RPMI7951 (cell line): ENCODE measurements around the gene ETHE1. TPM values are rescaled to one million over a fixed set of nuclear protein-coding genes. Genes with fewer than 3 reads are reported as not detected.
"Not testable (repeated sequence)": the region's sequence is repeated elsewhere in the genome, so short reads cannot be mapped to it uniquely, and the experiment has no call there.

Experiments used
- DNase-seq: peaks from one replicate; pipeline ENCODE4 v3.0.0-alpha.2; 2012; ENCODE audit warnings: low read depth
- total RNA-seq: library from RNA; depleted of rRNA; stranded (reverse); fragments of >200 nt; shearing (Covaris generic); gene quantifications from 2 replicates; pipeline ENCODE4 v1.2.3, GENCODE V29; 2014

The ETHE1 gene
- total RNA-seq, 1 experiment from 2014 or later: 232 TPM

DNA sequence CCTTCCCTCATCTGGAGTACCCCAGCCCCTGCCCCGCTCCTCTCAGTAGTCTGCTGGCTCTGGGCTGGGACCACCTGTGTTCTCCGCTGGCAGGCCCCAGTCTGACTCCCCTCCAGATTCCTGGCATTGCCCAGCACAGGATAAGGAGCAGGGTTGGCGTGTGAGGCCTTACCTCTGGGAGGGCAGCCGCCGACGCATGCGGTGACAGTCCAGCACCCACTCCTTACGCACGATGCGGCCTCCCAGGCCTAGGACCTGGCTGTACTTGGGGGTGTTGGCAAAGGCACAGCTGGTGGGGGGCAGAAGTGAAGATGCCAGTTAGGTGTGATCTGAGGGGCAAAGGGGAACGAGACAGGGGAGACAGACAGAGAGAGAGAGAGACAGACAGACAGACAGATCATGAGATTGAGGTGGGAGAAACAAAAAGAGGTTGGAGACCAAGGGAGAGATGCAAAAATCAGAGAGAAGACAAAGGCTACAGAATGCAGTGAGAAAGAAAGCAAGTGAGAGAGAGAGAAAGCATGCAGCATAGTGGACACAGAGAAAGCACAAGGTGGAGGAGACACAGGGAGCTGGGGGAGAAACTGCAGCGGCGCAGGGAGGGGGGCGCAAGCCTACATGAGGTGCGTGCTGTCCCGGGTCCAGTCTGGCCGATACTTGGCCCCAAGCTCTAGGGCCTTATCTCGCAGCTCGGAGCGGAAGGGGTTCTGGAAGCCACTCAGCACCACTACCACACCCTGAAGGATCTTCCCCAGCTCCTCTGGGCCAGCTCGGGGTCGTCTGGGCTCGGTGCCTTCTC is 24.6 kb upstream of the ETHE1 start:
- DNase-seq: no peak

GRCh38 chr19:43548706-43549105 is 21.7 kb upstream of the ETHE1 start:
- no peak for DNase-seq

DNA sequence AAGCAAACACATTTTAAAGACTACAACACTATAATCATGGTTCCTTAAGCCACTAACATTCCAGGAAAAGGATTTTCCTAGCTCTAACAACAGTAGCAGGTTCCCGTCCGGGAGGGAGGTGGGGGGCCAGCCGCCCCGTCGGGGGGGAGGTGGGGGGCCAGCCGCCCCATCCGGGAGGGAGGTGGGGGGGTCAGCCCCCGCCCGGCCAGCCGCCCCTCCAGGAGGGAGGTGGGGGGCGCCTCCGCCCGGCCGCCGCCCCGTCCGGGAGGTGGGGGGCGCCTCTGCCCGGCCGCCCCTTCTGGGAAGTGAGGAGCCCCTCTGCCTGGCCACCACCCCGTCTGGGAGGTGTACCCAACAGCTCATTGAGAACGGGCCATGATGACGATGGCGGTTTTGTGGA is 20.9 kb upstream of the ETHE1 start:
- not testable (repeated sequence) for DNase-seq

DNA sequence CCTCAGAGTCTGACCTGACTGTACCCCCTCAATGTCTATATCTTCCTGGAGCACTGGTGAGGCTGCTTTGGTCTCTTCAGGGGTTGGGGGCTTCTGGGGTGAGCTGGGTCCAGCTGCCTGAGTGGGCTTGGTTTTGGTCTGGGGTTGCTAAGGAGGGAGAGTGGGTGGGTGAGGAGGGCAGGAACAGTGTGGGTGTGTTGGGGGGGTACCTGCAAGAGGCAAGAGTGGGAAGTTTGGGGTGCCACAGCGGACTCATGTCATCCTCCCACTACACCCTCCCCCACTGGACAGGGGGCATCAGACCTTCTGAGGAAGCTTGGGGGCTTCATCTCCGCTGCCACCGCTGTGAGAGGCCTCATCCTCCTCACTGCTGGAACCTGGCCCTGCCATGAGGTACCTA is 19.6 kb upstream of the ETHE1 start:
- no peak for DNase-seq

DNA sequence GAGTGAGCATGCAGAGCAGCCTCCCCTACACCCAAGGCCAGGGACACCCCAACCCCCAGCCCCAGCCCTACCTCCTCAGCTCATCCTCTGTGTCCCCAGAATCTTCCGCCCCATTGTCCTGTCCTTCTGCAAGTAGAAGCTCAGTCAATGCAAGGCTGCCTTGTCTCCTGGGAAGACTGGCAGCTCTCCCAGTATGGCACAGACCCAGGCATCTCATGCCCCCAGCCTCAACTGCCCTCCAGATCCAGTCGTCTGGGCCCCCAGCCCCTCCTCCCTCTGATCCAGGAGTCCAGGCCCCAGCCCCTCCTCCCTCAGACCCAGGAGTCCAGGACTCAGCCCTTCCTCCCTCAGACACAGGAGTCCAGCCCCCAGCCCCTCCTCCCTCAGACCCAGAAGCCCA is 19.0 kb upstream of the ETHE1 start:
- DNase-seq: no peak

DNA sequence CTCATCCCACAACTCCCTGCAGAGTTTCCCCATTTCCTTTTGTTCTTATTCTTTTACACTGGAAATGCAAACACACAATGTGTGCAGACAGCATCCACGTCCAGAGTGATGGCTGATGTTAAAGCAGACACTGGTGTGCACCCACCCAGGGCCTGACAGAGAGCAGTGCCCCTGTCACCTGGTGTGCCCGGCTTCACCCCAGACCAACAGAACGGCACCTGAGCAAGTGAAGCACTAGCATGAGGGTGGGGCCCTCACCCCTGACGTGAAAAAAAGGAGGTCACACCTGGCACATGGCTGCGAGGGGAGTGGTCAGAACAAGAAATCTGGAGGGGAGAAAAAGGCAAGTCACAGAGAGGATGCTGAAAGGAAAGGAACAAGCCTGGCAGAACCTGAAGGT is 18.3 kb upstream of the ETHE1 start:
- DNase-seq: no peak

- no peak for DNase-seq
Observed at GRCh38 chr19:43544077-43544476, 17.1 kb upstream of the ETHE1 start.

- DNase-seq: no peak
Observed at GRCh38 chr19:43541920-43542650, 15.1 kb upstream of the ETHE1 start.

GRCh38 chr19:43540381-43540780 is 13.4 kb upstream of the ETHE1 start:
- DNase-seq: no peak

DNA sequence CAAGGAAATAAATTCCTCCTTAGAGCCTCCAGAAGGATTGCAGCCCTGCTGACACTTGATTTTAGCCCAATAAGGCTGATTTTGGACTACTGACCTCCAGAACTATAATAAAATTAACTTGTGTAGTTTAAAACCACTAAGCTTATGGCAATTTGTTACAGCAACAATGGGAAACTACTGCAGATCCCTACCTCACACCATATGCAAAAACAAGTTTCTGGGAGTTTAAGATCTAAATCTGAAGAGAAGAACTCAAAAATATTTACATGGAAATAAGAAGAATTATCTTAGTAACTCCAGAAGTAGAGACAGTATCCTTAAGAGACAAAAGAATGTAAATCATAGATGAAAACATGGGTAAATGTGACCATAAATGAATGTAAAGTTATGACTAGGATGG is 11.9 kb upstream of the ETHE1 start:
- DNase-seq: no peak

GRCh38 chr19:43534816-43535761 is 8.1 kb upstream of the ETHE1 start:
- DNase-seq: peak; percentile 49

DNA sequence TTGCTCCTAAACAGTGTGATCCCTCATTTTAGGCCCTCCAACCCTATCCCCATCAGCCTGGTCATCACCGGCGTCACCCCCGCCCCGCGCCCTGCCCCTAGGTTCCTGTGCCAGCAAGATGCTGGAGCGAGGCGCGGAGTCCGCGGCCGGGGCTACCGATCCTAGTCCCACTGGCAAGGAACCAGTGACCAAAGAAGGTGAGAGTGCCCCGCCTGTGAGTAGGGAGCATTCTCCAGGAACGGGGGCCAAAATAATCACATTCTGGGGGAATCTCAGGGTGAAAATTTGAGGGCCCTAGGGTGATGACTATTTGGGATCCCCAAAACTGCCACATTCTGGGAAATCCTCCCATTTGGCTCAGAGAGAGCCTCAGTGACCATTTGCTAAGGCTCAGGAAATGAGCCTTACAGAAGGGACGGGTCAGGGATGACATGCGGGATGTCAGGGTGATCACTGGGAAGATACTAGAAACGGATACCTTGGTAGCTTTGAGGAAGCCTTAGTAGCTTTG is 7.4 kb upstream of the ETHE1 start:
- DNase-seq: no peak

DNA sequence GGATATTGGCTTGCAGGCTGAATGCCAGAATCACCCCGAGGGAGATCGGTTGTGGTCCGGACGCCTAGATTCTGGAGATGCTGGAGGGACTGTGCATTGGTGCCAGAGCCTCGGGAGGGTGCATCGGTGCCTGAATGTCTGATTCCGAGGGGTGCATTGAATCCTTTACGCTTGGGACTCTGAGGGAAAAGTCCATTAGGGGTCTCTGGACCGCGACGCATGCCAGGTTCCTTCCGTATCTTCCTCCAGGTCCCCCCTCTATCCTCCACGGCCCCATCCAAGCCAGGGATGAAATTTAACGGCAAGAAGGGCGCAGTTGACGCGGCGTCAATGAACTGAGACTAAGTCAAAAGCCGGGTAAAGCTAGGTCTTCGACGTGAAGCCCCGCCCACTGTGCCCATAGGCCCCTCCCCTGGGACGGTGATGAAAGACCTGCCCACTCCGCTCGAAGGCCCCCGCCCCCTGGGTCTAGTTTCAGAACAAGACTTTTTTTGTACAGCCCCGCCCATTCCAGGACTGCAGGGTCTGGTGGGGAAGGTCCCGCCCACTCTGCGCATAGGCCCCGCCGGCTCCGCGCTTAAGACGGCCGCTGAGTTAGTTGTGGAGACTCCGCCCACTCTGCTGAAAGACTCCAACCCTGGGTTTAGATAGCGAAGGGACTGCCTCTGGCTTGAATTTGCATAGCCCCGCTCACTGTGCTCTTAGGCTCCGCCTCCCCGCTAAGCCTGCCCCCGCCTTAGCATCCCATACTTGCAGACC is 6.7 kb upstream of the ETHE1 start:
- DNase-seq: peak; percentile 99

DNA sequence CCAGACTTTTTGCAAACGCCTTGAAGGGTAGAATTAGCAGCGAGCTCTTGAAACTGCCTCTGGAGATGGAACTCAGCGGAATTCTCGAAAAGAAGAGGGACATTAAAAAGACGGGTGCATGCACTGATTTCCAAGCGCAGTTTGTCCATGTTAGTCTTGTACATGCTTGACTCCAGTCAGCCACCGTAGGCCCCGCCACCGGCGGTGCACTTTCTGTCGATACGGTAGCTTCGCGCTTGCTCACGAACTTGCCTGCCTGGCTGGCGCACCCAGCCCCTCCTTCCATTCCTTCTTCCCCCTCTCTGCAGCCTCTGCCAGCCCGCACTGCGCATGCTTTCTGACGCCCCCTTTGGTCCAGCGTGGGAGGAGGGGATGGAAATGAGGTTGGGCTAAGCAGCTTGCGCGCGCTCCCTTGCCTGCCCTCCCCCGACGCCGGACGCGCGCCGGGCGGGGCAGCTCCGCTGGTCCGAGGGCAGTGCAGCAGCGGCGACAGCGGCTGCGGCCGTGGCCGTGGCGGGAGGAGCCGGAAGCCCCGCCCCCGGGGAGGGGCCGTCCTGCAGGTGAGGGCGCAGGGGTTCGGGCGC is 6.1 kb upstream of the ETHE1 start, which contains the start of gene ZNF575:
TSS of gene ZNF575 (plus strand) at position 227 of the 584 bp plus-strand sequence. CDS start 1,235 bp downstream, outside the sequence.
- peak; percentile 94 for DNase-seq

DNA sequence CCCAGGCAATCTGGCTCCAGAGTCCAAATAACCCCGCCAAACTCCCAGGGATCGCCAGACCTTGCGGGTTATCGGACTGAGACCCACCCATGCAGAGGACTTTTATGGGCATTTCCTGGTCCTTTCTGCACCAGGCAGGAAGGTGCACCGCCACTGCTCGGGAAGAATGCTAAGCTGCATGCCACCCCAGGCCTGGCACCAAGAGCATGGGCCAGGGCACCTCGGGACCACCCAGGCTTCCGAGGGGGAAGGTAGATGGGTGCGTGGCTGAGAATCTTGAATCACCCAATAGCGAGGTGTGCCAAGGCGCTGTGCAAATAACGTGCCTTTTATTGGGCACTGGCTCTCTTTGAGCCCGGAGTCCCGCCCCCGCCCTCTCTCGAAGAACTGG is 5.6 kb upstream of the ETHE1 start:
- DNase-seq: peak; percentile 76

- DNase-seq: peak; percentile 51
Observed at GRCh38 chr19:43527860-43528622, 1.0 kb upstream of the ETHE1 start.

GRCh38 chr19:43525836-43526771 is 897 bp downstream of the ETHE1 start:
- DNase-seq: no peak

DNA sequence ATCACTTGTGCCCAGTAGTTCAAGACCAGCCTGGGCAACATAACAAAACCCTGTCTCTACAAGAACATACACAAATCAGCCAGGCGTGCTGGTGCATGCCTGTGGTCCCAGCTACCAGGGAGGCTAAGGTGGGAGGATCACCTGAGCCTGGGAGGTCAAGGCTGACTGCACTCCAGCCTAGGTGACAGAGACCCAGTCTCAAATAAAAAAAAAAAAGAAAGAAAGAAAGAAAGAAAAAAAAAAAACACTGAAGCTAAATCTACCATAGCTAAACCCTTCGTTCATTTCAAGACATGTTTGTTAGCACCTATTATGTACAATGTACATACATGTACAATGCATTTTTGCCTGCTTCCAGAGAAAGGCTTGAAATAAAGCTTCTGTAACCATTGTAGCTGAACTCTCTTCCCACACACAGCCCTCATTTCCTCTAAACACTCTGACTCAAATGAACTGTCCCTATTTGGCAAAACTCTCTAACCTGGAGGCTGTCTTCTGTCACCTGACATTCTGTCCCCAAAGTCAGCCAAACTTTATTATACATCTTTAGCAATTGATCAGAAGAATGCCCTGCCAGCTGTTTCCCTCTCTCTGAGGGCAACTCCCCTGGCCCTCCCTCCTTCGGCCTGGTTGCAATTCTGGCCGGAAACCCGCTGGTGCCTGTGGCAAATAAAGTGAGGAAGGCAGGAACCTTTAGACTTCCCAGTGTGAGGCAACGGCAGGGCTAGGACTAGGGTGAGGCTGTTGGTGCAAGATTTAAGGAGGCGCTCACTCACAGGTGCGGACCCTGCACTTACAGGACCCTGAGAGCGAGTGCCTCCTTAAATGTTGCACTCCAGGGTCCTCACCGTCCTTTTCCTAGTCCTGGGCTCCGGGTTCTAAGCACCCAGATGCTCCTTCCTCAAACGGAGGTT is 1.8 kb downstream of the ETHE1 start:
- peak; percentile 78 for DNase-seq
